Inflammatory macrophage treated with lipopolysaccharide for 4 hours (primary cell): ENCODE data around the gene ACSS1.
A peak's percentile ranks its signal among the peaks of the same experiment; 100 is the strongest.

ENCODE experiments used
- DNase-seq: peaks from one replicate; pipeline ENCODE4 v3.0.0-alpha.2; 2020

The ACSS1 gene

DNA sequence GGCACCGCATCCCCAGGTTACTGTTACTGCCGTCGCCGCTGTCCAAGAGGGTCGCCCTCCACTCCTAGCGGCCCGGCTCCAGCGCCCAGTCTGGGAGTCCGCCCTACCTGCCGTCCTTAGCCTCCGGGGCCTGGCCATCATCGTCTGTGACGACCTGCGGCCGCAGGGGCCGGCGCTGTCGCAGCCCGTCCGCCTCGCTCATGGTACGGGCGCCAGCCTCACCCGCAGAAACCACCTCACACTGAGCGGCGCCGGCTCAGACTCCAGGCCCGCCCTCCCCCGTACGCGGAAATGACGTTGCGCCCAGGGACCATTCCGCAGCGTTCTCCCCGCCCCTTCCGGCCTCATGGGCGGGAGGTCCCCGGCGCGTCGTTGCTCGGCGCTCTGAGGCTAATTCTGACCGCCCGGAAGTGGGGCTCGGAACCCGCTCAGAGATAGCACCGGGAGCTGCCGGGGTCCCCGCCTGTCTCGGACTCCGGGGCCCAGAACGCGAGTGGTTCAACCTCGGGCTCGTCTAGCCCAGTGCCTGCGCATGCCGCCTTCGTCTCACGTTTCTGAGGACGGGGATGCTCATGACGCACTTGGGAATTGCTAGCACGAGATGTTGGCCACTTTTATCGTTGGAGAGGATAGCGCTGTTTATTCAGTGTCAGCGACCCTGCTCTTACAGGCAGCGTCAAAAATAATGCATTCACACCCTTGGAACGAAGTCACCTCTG is 65.3 kb downstream of the ACSS1 start, which contains the start of gene APMAP:
APMAP (minus strand) TSS at position 265 of the 719 bp plus-strand sequence; CDS start at position 202, 63 bp downstream.
- DNase-seq, result peak; percentile 95

DNA sequence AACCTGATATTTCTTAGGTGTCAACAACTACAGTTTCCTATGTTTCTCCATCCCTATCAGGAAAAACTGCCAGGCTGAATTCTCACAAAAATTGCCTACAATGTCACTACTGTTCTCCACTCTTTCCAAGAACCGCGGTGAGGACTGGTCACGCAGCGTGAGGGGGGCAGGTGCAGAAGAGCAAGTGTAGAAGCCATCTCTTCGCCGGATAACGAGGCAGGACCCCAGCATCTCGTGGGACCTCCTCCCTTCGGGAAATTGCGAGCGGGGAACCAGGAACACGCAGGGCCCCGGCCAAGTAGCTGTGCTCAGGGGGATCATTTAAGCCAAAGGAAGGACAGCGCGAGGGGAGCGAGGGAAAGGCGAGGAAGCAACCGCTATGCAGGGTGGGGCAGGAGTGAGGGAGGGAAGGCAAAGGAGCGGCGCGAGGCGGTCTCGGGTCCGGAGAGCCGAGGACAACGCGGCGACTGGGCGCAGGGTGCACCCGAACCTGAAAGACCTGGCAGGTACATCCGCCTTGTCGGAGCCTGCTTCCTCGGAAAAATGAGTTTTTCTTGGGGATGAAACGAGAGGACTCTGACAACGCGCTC is 65.9 kb downstream of the ACSS1 start:
- peak; percentile 10 for DNase-seq

DNA sequence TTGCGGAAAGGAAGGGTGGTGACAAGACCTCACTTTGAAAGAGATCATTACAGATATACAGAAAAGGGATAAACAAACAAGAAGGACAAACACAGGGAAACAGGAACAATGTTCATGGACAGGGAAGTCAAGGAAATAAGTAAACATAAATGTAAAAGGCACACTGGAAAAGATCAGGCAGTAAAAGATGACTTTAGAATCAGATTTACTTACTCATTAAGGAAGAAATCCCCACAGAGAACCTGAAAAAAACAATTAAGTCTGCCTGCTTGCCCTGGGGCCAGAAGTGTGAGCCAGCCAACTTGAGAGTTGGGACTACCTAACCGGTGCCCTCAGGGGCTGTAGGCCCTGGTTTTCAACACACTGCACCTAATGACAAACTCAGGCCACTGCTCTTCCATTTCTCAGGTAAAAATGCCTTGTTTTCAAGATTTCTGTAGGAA is 67.1 kb downstream of the ACSS1 start:
- no peak for DNase-seq

DNA sequence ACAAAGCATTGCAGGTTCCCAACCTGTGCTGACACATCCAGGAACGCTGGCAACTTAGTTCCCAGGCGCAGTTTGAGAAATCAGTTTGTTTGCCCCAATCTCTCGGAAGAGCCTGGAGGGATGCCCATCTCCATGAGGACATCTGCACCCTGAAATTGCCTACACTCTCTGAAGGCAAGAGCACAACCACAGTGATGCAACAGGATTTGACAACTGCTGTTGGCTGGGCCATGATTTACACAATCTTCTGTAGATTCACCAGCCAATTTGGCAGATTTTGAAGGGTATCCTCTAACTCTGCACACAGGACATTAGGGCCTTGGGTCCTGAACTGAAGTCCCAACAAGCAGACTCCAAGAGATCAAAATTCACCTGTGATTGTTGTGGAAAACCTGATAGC is 68.8 kb downstream of the ACSS1 start:
- DNase-seq, result no peak

DNA sequence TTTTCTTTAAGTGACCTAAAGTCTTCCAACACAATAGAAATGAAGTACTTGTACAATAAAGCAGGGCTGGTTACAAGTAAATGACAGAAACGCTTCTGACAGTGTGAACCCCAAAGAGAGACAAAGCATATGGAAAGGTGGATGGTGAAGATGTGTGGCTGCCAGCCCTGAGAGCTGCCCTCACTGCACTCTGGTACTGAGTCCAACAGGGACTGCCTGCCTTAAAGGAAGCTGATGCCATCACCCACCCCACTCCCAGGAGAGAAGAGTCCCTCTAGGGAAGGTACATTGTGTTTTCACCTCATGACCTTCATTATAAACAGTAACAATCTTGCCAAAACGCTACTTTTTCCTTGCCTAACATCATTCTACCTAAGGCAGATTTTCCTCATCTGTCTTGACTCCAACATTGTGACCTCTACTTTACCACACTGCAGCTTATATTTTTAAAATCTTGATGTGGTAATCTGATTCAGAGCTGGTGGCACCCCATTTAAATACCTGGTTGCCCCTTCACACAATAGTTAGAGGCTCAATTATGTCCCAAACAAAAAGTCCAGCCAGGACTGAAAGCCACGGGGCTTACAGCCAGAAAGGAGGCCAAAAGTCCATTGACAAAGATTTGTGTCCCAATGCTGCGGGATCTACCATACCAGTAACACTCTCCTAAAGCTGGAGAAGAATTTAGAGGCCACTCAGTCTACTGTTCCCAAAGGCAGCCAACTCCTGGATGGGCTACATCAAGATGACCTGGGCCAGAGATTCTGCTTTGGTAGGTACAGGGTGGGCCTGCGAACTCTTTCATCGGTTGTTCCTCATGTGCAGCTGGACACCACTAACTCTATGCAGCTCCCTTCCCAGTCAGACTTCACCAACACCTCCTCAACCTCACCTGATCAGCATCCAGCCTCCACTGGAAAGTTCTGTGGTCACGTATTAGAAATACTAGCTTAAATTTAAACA is 69.8 kb downstream of the ACSS1 start:
- DNase-seq, result no peak

DNA sequence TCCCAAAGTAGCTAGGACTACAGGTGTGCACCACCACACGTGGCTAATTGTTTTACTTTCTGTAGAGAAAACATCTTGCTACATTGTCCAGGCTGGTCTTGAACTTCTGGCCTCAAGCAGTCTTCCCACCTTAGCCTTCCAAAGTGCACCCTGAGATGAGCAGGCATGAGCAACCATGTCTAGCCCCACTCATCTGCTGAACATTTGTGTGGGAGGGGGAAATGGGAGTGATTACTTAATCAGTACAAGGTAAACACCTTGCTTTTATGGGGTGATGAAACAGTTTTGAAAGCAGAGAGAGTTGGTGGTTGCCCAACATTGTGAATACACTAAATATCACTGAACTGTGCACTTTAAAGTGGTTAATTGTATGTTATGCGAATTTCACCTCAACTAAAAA is 70.7 kb downstream of the ACSS1 start:
- DNase-seq, result no peak

DNA sequence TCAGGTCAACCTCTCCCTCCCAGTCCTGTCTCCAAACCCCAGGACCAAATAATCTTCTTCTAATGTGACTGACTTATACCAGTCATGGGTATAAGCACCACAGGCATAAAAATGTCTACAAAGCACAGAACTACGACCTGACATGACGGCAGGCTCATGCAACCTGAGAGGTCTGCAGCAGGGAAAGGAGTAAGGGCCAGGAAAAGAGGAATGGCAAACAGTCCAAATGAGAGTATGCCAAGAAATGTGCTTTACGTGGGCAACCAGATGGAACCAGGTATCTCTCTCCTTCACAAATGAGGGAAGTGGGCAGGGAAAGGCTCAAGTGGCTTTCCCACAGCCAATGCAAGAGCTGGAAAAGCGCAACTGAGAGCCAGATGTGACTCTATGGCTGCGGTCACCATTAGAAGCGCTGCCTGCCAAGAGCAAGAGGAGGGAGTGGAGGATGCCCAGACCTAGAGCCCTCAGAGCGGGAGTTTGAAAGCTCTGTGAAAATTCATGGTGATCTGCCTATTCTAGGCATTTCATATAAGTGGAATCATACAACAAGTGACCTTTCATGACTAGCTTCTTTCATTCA is 71.4 kb downstream of the ACSS1 start:
- DNase-seq, result no peak

DNA sequence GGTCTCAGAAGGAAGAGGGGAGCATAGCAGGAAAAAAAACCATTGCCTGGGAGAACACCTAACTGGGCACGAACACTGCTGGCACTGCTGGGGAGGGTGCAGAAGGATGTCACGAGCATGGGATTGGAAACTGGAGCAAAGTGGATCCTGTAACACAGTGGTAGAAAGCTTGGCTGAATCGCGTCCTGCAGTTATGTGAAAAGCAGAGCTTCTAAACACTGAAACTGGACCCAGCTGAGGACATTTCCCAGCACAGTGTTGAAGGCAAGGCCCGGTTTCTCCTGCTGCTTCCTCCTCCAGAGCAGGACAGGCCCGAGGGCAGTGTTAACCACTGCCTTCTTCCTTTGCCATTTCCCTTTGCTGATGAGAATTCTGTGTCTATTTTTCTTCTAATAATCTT is 72.1 kb downstream of the ACSS1 start:
- no peak for DNase-seq

DNA sequence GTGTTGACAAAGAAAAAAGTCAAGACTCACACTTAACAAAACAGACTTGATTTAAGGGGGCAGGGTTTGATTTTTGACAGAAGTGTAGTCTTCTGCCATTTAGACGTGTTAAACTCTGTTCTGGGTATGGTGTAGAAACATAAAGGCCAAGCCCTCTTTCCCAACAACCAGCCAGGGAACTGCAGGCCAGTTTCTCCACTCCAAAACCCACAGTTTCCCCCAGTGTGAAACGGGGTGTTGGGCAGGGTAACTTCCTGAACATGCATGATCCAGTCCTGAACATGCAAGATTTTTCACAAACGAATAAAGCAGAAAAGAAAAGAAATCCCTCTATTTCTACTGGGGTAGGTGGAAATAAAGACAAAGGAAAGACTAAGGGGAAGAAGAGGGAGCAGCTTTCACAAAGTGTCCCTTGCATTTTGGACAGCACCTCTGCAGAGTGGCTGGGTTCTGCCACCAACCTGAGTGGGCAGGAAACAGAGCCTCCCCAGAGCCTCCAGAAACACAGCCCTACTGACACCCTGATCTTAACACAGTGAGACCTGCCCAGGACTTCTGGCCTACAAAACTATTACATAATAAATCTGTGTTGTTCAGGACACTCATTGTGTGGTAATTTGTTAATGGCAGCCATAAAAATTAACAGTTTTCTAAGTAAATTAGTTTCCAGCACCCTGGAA is 72.8 kb downstream of the ACSS1 start:
- peak; percentile 57 for DNase-seq

DNA sequence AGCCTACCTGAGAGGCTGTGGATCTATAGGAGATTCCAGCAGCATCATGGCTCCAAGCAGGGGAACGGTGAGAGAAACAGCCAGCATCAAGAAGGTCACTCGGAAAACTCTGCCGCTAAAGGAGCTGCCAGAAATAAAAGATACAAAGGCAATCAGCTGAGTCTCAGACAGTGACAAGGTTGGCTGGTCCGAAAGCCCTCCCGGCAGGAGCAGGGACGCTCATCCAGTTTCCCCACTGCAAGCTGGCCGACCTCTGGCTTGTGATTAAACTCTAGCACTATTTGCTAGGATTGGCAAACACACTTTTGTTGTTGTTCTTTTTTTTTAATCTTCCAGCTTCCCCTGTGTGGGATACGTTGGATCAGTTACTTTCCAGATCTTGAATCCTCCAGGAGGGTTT is 74.0 kb downstream of the ACSS1 start:
- no peak for DNase-seq

DNA sequence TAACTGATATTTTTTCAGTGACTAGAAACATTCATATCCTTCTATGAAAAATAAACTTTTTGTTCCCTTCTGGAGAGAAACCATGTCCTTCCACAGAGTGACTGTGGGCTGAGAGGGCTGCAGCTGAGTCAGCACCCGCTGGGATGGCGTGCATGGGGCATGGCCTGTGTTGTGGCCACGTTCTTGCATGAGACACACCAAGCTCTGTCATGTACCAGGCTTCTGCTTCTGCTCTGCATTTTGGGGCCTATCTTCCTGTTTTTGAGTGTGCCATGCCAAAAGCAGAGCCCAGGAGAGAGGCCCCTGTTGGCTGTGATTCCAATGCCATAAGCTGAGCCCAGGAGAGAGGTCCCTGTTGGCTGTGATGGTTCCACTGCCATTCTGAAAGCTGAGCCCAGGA is 76.1 kb downstream of the ACSS1 start:
- peak; percentile 70 for DNase-seq

DNA sequence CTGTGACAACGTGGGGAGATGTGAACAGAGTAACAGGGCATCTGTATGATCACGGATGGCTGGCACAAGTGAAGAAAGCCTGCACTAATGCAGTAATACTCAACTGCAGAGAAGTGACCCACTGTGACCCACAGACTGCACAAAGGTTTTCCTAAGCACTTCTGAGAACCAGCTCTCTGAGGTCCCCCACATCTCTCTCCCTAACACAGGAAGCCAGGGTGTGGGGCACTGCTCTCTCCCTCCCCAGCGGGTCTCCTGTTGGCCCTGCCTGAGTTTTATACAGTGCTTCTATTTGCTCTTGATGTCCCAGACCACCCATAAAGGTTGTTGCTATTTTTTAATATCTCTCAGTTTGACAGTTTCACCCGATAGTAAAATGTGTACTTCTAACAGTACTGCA is 76.7 kb downstream of the ACSS1 start:
- no peak for DNase-seq

DNA sequence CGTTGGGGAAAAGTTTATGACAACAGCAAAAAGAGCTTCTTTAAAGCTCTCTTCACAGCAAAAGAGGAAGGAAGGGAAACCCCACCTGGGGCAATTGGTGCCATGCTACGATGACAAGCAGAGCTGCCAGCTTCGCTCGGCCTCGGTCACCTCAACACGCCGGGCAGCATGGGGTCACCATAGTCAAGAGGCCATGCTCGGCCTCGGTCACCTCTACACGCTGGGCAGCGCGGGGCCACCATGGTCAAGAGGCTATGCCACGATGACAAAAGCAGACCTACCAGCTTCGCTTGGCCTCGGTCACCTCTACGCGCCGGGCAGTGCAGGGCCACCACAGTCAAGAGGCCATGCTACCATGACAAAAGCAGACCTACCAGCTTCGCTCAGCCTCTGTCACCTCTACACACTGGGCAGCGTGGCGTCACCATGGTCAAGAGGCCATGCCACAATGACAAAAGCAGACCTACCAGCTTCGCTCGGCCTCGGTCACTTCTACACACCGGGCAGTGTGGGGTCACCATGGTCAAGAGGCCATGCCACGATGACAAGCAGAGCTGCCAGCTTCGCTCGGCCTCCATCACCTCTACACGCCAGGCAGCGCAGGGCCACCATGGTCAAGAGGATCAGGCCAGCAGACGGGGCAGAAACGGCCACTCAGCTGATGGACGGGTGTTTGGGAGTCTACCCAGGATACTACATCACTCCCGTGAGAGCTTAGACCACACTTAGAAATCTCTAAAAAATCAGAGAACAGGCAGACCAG is 77.5 kb downstream of the ACSS1 start:
- peak; percentile 28 for DNase-seq

DNA sequence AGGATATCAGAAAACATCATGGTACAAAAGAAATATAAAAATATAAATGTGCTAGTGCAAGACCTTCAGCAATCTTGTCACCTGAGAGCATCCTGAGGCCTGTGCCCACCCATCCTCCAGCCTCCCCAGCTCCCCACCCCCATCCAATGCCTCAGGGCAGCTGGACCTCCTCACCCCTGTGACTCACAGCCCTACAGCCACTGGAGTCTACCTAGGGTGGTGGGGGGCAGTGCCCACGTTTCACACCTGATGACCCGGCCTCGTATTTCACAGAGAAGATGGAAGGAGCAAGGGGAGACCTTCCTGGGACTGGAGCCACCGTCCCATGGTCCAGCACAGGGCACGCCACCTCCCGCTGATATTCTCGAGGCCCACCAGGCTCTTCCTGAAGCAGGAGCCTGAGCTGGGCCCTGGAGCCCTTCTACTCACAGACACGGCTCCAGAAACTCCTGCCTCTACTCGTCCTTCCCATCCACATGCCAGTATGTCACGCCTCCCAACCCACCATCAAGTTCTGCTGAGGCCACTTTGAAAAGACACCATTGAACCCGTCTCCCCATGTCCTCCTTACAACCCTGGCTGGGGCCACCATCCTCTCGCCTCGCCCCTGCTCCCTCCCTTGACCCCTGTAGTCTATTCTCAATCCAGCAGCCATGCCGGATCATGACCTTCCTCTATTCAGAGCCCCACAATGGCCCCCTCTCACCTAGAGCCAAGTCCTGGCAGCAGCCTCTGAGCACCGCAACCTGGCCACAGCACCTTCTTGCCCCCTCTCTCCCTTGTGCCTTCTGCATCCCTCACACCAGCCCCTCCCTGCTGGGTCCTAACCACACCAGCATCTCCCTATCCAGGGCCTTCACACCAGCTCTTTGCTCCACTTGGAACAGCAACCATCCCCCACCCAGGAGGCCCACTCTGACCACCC is 78.6 kb downstream of the ACSS1 start:
- no peak for DNase-seq

DNA sequence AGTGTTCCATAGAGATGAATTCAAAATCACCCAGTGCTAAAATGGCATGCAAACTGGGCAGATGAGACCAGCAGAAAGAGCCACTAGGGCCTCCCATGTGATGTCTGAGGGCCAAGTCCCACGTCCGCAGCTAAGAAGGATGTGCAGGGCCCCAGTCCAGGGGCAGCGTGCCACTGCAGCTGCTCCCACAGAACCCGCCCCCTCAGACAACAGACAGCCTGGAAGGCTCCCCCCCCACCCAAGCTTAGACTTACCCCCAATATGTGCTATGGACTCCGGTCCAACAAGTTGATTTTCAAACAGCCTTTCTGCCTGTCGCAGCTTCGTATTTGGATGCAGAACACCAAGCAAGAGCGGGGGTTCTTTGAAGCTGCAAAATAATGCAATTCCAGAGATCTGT is 79.4 kb downstream of the ACSS1 start:
- no peak for DNase-seq

DNA sequence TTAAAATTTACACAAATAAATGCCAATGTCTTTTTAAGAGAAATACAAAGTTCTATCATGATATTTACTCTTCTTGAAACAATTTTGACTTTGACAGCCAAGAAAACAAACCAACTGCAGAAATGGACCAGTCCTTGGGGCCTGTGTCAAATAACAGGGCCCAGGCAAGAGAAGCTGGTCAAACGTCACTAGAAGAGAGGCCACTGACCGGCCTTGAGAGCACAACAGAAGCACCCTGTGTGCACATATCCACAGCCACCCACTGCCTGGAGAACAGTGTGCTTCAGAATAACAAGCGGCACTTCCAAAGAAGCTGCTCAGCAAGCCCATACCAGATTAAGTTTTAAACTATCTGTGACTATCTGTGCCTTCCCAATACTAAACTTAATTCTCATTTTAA is 80.1 kb downstream of the ACSS1 start:
- DNase-seq, result no peak

DNA sequence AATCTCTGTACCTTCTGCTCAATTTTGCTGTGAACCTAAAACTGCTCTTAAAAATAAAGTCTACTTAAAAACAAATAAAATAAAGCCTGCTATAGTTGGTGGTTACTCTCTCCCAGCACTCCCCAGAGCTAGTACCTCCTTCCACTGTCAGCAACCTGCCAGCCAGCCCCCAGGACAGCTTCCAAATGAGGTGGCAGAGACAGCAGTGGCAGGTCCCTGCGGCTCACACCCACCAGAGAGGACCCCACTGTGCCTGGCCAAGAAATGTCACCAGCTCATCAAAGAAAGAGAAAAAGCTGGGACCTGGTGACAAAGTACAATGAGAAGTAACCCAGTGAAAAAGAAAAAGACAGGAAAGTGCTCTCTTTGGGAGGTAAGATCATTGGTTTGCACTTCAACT is 80.6 kb downstream of the ACSS1 start:
- DNase-seq, result no peak

DNA sequence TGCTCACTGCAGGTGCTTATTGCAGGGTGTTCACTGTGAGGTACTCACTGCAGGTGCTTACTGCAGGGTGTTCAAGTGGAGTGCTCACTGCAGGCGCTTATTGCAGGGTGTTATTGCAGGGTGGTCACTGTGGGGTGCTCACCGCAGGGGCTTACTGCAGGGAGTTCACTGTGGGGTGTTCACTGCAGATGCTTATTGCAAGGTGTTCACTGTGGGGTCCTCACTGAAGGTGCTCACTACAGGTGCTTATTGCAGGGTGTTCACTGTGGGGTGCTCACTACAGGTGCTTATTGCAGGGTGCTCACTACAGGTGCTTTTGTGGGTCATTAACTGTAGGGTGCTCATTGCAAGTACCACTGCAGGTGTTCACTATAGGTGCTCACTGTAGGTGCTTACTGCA is 85.6 kb downstream of the ACSS1 start:
- DNase-seq, result no peak

DNA sequence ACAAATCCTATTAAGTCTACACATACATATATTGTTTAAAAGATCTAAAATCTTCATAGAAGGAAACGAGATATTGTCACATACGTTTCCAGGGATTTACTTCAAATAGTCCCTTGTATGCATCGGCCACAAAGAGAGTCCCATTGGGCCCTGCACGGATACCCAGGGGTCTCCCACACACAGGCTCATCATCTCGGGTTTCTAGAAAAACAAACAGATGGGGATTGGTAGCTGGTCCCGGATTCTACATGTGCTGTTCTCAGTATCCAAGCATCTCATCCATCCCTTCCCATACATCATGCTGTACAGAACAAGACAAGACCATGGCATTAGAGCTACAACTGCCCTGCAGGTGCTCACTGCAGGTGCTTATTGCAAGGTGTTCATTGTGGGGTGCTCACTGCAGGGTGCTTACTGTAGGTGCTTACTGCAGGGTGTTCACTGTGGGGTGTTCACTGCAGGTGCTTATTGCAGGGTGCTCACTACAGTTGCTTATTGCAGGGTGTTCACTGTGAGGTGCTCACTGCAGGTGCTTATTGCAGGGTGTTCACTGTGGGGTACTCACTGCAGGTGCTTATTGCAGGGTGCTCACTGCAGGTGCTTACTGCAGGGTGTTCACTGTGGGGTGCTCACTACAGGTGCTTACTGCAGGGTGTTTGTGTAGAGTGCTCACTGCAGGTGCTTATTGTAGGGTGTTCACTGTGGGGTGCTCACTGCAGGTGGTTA is 86.4 kb downstream of the ACSS1 start:
- DNase-seq, result no peak

DNA sequence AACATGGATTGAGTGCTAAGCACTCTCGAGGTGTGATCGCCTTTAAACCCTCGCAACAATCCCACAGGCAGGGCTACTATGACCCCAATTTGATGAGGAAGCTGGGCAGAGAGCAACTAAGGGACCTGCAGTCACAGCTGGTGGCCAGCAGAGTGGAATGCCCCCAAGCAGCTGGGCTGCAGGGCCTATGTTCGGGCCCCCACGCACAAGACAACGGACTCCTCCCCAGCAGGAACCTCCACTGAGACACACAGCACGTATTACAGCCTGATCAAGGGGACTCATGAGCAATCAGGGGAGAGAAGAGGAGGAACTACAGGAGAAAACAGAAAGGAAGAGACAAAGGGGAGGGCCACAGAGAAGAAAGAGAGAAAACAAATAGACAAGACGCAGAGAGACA is 87.2 kb downstream of the ACSS1 start:
- DNase-seq, result peak; percentile 67
